K562 (cell line): ENCODE data around the gene EEPD1.

Experiments
- ARID4B ChIP-seq: sonication (generic); formaldehyde crosslinking; IDR thresholded peaks from 2 replicates; pipeline ENCODE4 v1.8.0; 2022; ENCODE audit warnings: mild to moderate bottlenecking, missing genetic modification reagents
- CTCF ChIP-seq, 3 experiments: IDR thresholded peaks in 2 of 3; conservative IDR thresholded peaks in 1 of 3; 2 replicates each; pipeline ENCODE4 v1.5.1; 2011 to 2012; ENCODE audit warnings: low read length in 3 of 3, mild to moderate bottlenecking in 3 of 3, control low read depth in 2 of 3, improper control_type of control experiment in 1 of 3, inconsistent platforms in 1 of 3, low read depth in 1 of 3, mixed read lengths in 1 of 3, moderate library complexity in 1 of 3; ENCODE audit not compliant: insufficient read depth in 2 of 3
- ETV5 ChIP-seq: sonication (generic); formaldehyde crosslinking; IDR thresholded peaks from 2 replicates; pipeline ENCODE4 v1.4.0; 2020; ENCODE audit warnings: low read depth, mild to moderate bottlenecking, missing genetic modification reagents
- EZH2 ChIP-seq: IDR thresholded peaks from 2 replicates; pipeline ENCODE4 v1.6.1; 2012; ENCODE audit warnings: low read depth, mild to moderate bottlenecking, inconsistent platforms, low read length, borderline replicate concordance
- HMG20B ChIP-seq: fragments of 250-450 bp; sonication (Bioruptor Pico); IDR thresholded peaks from 2 replicates; pipeline ENCODE4 v1.5.0; 2021; ENCODE audit warnings: mild to moderate bottlenecking
- RAD21 ChIP-seq, 2 experiments: fragments of 250-450 bp in 1 of 2; fragments of 450-650 bp in 1 of 2; sonication (Bioruptor Pico) in 1 of 2; formaldehyde crosslinking in 1 of 2; IDR thresholded peaks in 1 of 2; conservative IDR thresholded peaks in 1 of 2; 2 replicates each; pipeline versions ENCODE4 v1.4.0 to v1.8.0; 2020 to 2022; ENCODE audit warnings: mild to moderate bottlenecking in 2 of 2, moderate library complexity in 1 of 2
- SIRT6 ChIP-seq: IDR thresholded peaks from one replicate; pipeline ENCODE4 v1.6.1; 2012; ENCODE audit warnings: low read depth, mild to moderate bottlenecking, control low read depth, inconsistent platforms, low read length, moderate library complexity
- SRF ChIP-seq, 2 experiments: fragments of 250-450, 450-650 bp in 1 of 2; sonication (Bioruptor Pico) in 1 of 2; sonication (generic) in 1 of 2; formaldehyde crosslinking; IDR thresholded peaks; 2 replicates each; pipeline versions ENCODE4 v1.5.0 to v1.5.1; 2020 to 2022; ENCODE audit warnings: mild to moderate bottlenecking in 1 of 2, missing genetic modification reagents in 1 of 2
- UBTF ChIP-seq, 2 experiments: IDR thresholded peaks; 2 replicates each; pipeline ENCODE4 v1.6.1; 2012; ENCODE audit warnings: improper control_type of control experiment in 2 of 2, low read depth in 2 of 2, low read length in 2 of 2, borderline replicate concordance in 1 of 2
- XRCC3 ChIP-seq: fragments of 450-650 bp; IDR thresholded peaks from 2 replicates; pipeline ENCODE4 v1.6.1; 2017; ENCODE audit warnings: mild to moderate bottlenecking, moderate library complexity
- ZNF184 ChIP-seq: sonication (generic); formaldehyde crosslinking; IDR thresholded peaks from 2 replicates; pipeline ENCODE4 v1.5.0; 2020; ENCODE audit warnings: missing genetic modification reagents

- TF ChIP-seq ARID4B (CRISPR knock-in tag), result no peak
- no peak for TF ChIP-seq XRCC3
- no peak for TF ChIP-seq ETV5 (CRISPR knock-in tag)
- TF ChIP-seq SRF (CRISPR knock-in tag; IDR thresholded peaks at IDR 0.05), result no peak
- TF ChIP-seq RAD21 (CRISPR knock-in tag; conservative IDR thresholded peaks at IDR 0.05 in 1 of 2, IDR thresholded peaks at IDR 0.05 in 1 of 2), result no peak
- TF ChIP-seq EZH2, result no peak
- no peak for TF ChIP-seq HMG20B (CRISPR knock-in tag)
- TF ChIP-seq SIRT6, result no peak
- TF ChIP-seq UBTF (IDR thresholded peaks at IDR 0.05; ENCODE audit: borderline replicate concordance in 1 of 2, low read depth in 2 of 2, low read length in 2 of 2), result no peak
- TF ChIP-seq CTCF (IDR thresholded peaks at IDR 0.05 in 2 of 3, conservative IDR thresholded peaks at IDR 0.05 in 1 of 3; ENCODE audit: insufficient read depth in 2 of 3, low read depth in 1 of 3, low read length in 3 of 3), result no peak
- TF ChIP-seq ZNF184 (CRISPR knock-in tag), result no peak
Measured at GRCh38 chr7:36148422-36149065, 4.5 kb upstream of the EEPD1 start.
